Measurements from ENCODE around the gene HIRIP3. TPM values are rescaled to one million over a fixed set of nuclear protein-coding genes. Genes with fewer than 3 reads are reported as not detected.
A peak's percentile ranks its signal among the peaks of the same experiment; 100 is the strongest.
"Not testable (repeated sequence)": the region's sequence is repeated elsewhere in the genome, so short reads cannot be mapped to it uniquely, and the experiment has no call there.

The HIRIP3 gene
- total and polyA plus RNA-seq, 2 donors (not counting 3 experiments of a cell fraction or from before 2014, with no cell fraction given) = 6.7 to 8.6 TPM

- POLR2A ChIA-PET = interaction anchor here (0.7 kb wide), 2 partner anchors 97 to 248 kb away, joined by 4 to 7 read pairs; no protein-coding TSS in a partner anchor
- H3K4me3 ChIP-seq (replicated peaks in 1 of 3; ENCODE audit: insufficient read depth in 1 of 3, low read depth in 1 of 3, low read length in 3 of 3); H3K4me1 ChIP-seq (ENCODE audit: control insufficient read depth, extremely low read depth, insufficient read depth, low read length); FAIRE-seq; H3K9me1 ChIP-seq (replicated peaks; ENCODE audit: control insufficient read depth, extremely low read depth, insufficient read depth, low read length); DNase-seq (ENCODE audit: low read depth, low spot score); H3K79me2 ChIP-seq (ENCODE audit: control insufficient read depth, insufficient read depth, low read length); H4K20me1 ChIP-seq (replicated peaks; ENCODE audit: control insufficient read depth, extremely low read depth, insufficient read depth, low read length); H2AFZ ChIP-seq (ENCODE audit: low read depth, low read length); BruUV-seq (replicated peaks); H3K9me3 ChIP-seq (replicated peaks; ENCODE audit: control insufficient read depth, insufficient read depth, low read length); H3K4me2 ChIP-seq (ENCODE audit: insufficient read depth, low read length); dilution Hi-C loops (cut with MboI; ENCODE audit: extremely low pct_ligation_motif_present, low sequenced_read_pairs); H3K27ac ChIP-seq (ENCODE audit: insufficient read depth, low read depth, low read length); H3K36me3 ChIP-seq (ENCODE audit: control insufficient read depth in 2 of 2, extremely low read depth in 1 of 2, insufficient read depth in 2 of 2, low read length in 2 of 2); CTCF ChIA-PET; intact Hi-C loops (cut with micrococcal nuclease); H3K9ac ChIP-seq (replicated peaks; ENCODE audit: extremely low read depth, insufficient read depth, low read length): not testable (repeated sequence)
- H3K27me3 ChIP-seq (ENCODE audit: control insufficient read depth in 2 of 2, insufficient read depth in 2 of 2, low read length in 2 of 2) = peaks cover 19 to 28% of the 10 kb centered on the region in 2 experiments
Observed at GRCh38 chr16:30012598-30012997, 17.2 kb upstream of the HIRIP3 start.

DNA sequence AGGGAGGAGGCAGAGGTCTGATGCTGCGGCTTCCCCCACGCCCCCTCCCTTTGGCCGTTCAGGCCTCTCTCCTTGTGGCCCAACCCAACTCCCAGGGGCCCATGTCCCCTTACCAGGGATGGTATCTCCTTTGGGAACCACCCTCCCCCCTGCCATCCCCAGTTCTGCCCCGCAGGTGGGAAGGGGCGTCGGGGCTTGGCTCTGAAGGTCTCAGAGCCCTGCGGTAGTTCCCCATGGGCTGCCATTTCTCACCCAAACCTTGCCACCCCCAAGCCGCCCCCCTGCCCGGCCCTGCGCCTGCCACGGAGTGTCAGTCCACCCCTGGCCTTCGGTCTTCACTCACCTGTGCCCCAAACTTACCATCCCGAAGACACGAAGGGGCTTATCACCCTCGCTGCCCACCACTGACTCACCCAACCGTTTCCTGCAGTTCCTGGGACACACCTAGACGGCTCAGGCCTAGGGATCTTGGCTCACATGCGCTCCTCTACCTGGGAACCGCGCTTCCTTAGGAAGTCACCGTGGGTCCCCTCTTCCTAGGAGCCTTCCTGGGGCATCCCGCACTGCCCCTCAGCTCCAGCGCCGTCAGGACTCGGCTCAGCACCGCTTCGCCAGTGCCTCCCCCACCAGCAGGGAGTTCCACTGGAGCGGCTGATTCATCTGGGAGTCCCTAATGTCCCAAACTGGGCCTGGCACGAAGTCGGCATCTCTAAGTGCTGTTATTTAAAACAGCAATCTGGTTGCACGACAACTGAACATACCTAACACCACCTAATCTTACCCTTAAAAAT, 16.5 kb upstream of the HIRIP3 start:
- no peak overlapping the region for H3K4me3 ChIP-seq (replicated peaks in 1 of 3; ENCODE audit: insufficient read depth in 1 of 3, low read depth in 1 of 3, low read length in 3 of 3)
- H3K9ac ChIP-seq (replicated peaks; ENCODE audit: extremely low read depth, insufficient read depth, low read length) = no peak overlapping the region
- H3K36me3 ChIP-seq (ENCODE audit: control insufficient read depth in 2 of 2, extremely low read depth in 1 of 2, insufficient read depth in 2 of 2, low read length in 2 of 2) = no peaks in the 10 kb centered on the region
- DNase-seq (ENCODE audit: low read depth, low spot score) (no peak), FAIRE-seq (no peak)
- peaks cover 19 to 28% of the 10 kb centered on the region in 2 experiments for H3K27me3 ChIP-seq (ENCODE audit: control insufficient read depth in 2 of 2, insufficient read depth in 2 of 2, low read length in 2 of 2)
- no peaks in the 10 kb centered on the region for H3K79me2 ChIP-seq (ENCODE audit: control insufficient read depth, insufficient read depth, low read length)
- POLR2A ChIA-PET = interaction anchor here (0.7 kb wide), 1 partner anchor 97 kb away, joined by 7 read pairs; no protein-coding TSS in a partner anchor
- no peaks in the 10 kb centered on the region for H3K9me3 ChIP-seq (replicated peaks; ENCODE audit: control insufficient read depth, insufficient read depth, low read length)
- H4K20me1 ChIP-seq (replicated peaks; ENCODE audit: control insufficient read depth, extremely low read depth, insufficient read depth, low read length) = no peaks in the 10 kb centered on the region
- H2AFZ ChIP-seq (ENCODE audit: low read depth, low read length) = no peak overlapping the region
- BruUV-seq (replicated peaks) = no TSS peak
- H3K27ac ChIP-seq (ENCODE audit: insufficient read depth, low read depth, low read length) = no peak overlapping the region
- H3K9me1 ChIP-seq (replicated peaks; ENCODE audit: control insufficient read depth, extremely low read depth, insufficient read depth, low read length) = no peaks in the 10 kb centered on the region
- H3K4me2 ChIP-seq (ENCODE audit: insufficient read depth, low read length) = no peak overlapping the region
- H3K4me1 ChIP-seq (ENCODE audit: control insufficient read depth, extremely low read depth, insufficient read depth, low read length) = peaks cover 2% of the 10 kb centered on the region
- intact Hi-C loops (cut with micrococcal nuclease) = no loop called here
- CTCF ChIA-PET = interaction anchor here (0.6 kb wide), 1 partner anchor 316 kb away, joined by 4 read pairs; no protein-coding TSS in a partner anchor
- dilution Hi-C loops (cut with MboI; ENCODE audit: extremely low pct_ligation_motif_present, low sequenced_read_pairs) = no loop called here
- TF ChIP-seq JUN (IDR thresholded peaks at IDR 0.05; ENCODE audit: borderline replicate concordance, insufficient read depth, insufficient read length, low read depth) (no peak), EZH2 (IDR thresholded peaks at IDR 0.05; ENCODE audit: borderline replicate concordance, low read depth, low read length, severe bottlenecking) (peak; percentile 84)
